Neural cell (in vitro differentiated cells): Measurements from ENCODE around the gene USP34. TPM values are rescaled to one million over a fixed set of nuclear protein-coding genes. Genes with fewer than 3 reads are reported as not detected.

Experiments
- H2AFZ ChIP-seq: fragments of 200-600, 300-800 bp; sonication (generic), shearing (Covaris generic); 2 replicates; pipeline ENCODE4 v1.6.0; 2014; ENCODE audit warnings: low read depth, mild to moderate bottlenecking, antibody characterized with exemption, low read length, moderate library complexity
- H3F3A ChIP-seq: fragments of 200-600 bp; shearing (Covaris generic); 2 replicates; pipeline ENCODE4 v1.6.1; 2016; ENCODE audit warnings: mild to moderate bottlenecking, moderate library complexity, mixed read lengths, antibody characterized with exemption, low read length; ENCODE audit not compliant: insufficient read depth, poor library complexity, severe bottlenecking
- H3K27ac ChIP-seq: fragments of 200-600, 300-800 bp; sonication (generic), shearing (Covaris generic); 2 replicates; pipeline ENCODE4 v1.5.1; 2014; ENCODE audit warnings: mild to moderate bottlenecking, low read length, moderate library complexity
- H3K27me3 ChIP-seq: fragments of 300-800, 200-600 bp; sonication (generic), shearing (Covaris generic); 2 replicates; pipeline ENCODE4 v1.6.0; 2014; ENCODE audit warnings: mild to moderate bottlenecking, low read depth, low read length, moderate library complexity; ENCODE audit not compliant: insufficient read depth
- H3K36me3 ChIP-seq: fragments of 300-800, 200-600 bp; sonication (generic), shearing (Covaris generic); 2 replicates; pipeline ENCODE4 v1.5.1; 2014; ENCODE audit warnings: mild to moderate bottlenecking, antibody characterized with exemption, low read length, moderate library complexity; ENCODE audit not compliant: insufficient read depth
- H3K4me2 ChIP-seq: fragments of 300-800, 200-600 bp; sonication (generic), shearing (Covaris generic); 2 replicates; pipeline ENCODE4 v1.6.0; 2014; ENCODE audit warnings: mild to moderate bottlenecking, low read length
- H3K4me3 ChIP-seq: fragments of 300-800, 200-600 bp; sonication (generic), shearing (Covaris generic); 2 replicates; pipeline ENCODE4 v1.5.1; 2014; ENCODE audit warnings: mild to moderate bottlenecking, low read length, moderate library complexity
- H3K79me2 ChIP-seq: fragments of 200-600 bp; shearing (Covaris generic); replicated peaks from 2 replicates; pipeline ENCODE4 v1.6.0; 2014; ENCODE audit warnings: mild to moderate bottlenecking, low read length, moderate library complexity; ENCODE audit not compliant: insufficient read depth
- H3K9ac ChIP-seq: fragments of 300-800, 200-600 bp; sonication (generic), shearing (Covaris generic); 2 replicates; pipeline ENCODE4 v1.6.1; 2016; ENCODE audit warnings: mild to moderate bottlenecking, low read length, mixed read lengths
- H3K9me2 ChIP-seq: fragments of 200-600 bp; shearing (Covaris generic); 2 replicates; pipeline ENCODE4 v1.6.1; 2016; ENCODE audit warnings: mild to moderate bottlenecking, low read length, mixed read lengths; ENCODE audit not compliant: insufficient read depth
- H3K9me3 ChIP-seq: fragments of 200-600, 300-800 bp; sonication (generic), shearing (Covaris generic); 2 replicates; pipeline ENCODE4 v1.6.1; 2016; ENCODE audit warnings: mild to moderate bottlenecking, mixed run types, low read length, moderate library complexity, mixed read lengths
- H4K20me1 ChIP-seq: fragments of 200-600 bp; shearing (Covaris generic); 2 replicates; pipeline ENCODE4 v1.6.1; 2016; ENCODE audit warnings: mild to moderate bottlenecking, mixed run types; ENCODE audit not compliant: insufficient read depth
- EP300 ChIP-seq: fragments of 450-650 bp; conservative IDR thresholded peaks from 2 replicates; pipeline ENCODE4 v1.6.1; 2014; ENCODE audit warnings: antibody characterized with exemption, mild to moderate bottlenecking, moderate library complexity; ENCODE audit not compliant: poor library complexity, severe bottlenecking
- EZH2 ChIP-seq: fragments of 200-600, 300-800 bp; shearing (Covaris generic), sonication (generic); IDR thresholded peaks from 2 replicates; pipeline ENCODE4 v1.6.1; 2014; ENCODE audit warnings: antibody characterized with exemption, low read length, borderline replicate concordance, mild to moderate bottlenecking; ENCODE audit not compliant: insufficient read depth, poor library complexity, severe bottlenecking
- MXI1 ChIP-seq: fragments of 450-650 bp; conservative IDR thresholded peaks from 2 replicates; pipeline ENCODE4 v1.6.1; 2014; ENCODE audit warnings: antibody characterized with exemption, mild to moderate bottlenecking; ENCODE audit not compliant: poor library complexity, severe bottlenecking
- POLR2AphosphoS5 ChIP-seq: IDR thresholded peaks from 2 replicates; pipeline ENCODE4 v1.6.1; 2012
- RAD21 ChIP-seq: fragments of 450-650 bp; conservative IDR thresholded peaks from 2 replicates; pipeline ENCODE4 v1.6.1; 2014; ENCODE audit warnings: antibody characterized with exemption, mild to moderate bottlenecking, moderate library complexity
- SMC3 ChIP-seq: fragments of 450-650 bp; conservative IDR thresholded peaks from 2 replicates; pipeline ENCODE4 v1.6.1; 2014; ENCODE audit warnings: antibody characterized with exemption, mild to moderate bottlenecking, moderate library complexity; ENCODE audit not compliant: poor library complexity
- TAF1 ChIP-seq: IDR thresholded peaks from 2 replicates; pipeline ENCODE4 v1.6.1; 2012; ENCODE audit warnings: low read depth
- polyA plus RNA-seq: library from polyadenylated mRNA; depleted of rRNA; stranded (reverse); fragments of >200 nt; gene quantifications from 2 replicates; pipeline ENCODE4 v1.2.3, GENCODE V29; 2014
- TF ChIP-seq, protein P1 (sequence below): fragments of 450-650 bp; IDR thresholded peaks from 2 replicates; pipeline ENCODE4 v1.5.1; 2014; ENCODE audit warnings: antibody characterized with exemption, mild to moderate bottlenecking, moderate library complexity; ENCODE audit not compliant: poor library complexity, severe bottlenecking
- TF ChIP-seq, protein P2 (sequence below): IDR thresholded peaks from 2 replicates; pipeline ENCODE4 v1.6.1; 2012; ENCODE audit warnings: borderline replicate concordance

The USP34 gene
- polyA plus RNA-seq, 1 donor from 2014 or later, result 87.9 TPM

DNA sequence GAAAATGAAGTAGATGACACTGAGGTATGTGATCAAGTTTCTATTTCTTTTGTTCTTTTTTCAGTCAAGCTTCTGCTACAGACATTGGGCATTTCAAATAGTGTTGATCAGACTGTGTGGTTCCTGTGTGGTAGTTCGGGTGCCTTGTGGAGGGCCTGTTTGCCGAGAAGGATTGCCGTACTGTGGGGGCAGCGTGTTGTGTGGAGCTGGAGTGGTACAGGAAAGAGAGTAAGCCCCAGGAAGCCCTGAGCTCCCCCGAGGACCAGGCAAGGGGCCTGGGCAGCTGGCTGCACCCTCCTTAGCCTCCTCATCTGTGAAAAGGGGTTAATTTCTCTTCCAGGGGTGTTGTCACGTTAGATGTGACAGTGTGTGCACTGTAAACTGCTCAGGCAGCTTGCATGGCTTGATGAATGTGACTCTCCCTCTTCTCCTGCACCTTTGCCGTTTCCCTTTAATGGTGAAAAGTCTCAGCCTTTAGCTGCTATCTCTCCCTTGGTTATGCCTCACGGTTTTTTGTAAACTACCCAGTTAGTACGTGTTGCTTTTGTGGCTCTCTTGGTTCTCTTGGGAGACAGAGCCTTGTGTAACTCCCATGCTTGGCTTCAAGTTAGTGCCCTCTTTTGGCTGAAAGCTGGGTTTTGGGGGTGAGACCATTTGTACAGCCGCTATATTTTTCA lies 289.4 kb downstream of the USP34 start:
- H3K27ac ChIP-seq, result no peak overlapping the region
- H3K27me3 ChIP-seq, result no peaks in the 10 kb centered on the region
- H3K9ac ChIP-seq, result no peak overlapping the region
- no peaks in the 10 kb centered on the region for H4K20me1 ChIP-seq
- H3K9me3 ChIP-seq, result no peaks in the 10 kb centered on the region
- peak overlapping the region; percentile 7 for H3K4me3 ChIP-seq
- H3K79me2 ChIP-seq, result no peaks in the 10 kb centered on the region
- no peak overlapping the region for H3K4me2 ChIP-seq
- no peaks in the 10 kb centered on the region for H3K9me2 ChIP-seq
- no peaks in the 10 kb centered on the region for H3F3A ChIP-seq
- no peak overlapping the region for H2AFZ ChIP-seq
- H3K36me3 ChIP-seq, result peaks cover 12% of the 10 kb centered on the region
- TF ChIP-seq, protein P1, sequence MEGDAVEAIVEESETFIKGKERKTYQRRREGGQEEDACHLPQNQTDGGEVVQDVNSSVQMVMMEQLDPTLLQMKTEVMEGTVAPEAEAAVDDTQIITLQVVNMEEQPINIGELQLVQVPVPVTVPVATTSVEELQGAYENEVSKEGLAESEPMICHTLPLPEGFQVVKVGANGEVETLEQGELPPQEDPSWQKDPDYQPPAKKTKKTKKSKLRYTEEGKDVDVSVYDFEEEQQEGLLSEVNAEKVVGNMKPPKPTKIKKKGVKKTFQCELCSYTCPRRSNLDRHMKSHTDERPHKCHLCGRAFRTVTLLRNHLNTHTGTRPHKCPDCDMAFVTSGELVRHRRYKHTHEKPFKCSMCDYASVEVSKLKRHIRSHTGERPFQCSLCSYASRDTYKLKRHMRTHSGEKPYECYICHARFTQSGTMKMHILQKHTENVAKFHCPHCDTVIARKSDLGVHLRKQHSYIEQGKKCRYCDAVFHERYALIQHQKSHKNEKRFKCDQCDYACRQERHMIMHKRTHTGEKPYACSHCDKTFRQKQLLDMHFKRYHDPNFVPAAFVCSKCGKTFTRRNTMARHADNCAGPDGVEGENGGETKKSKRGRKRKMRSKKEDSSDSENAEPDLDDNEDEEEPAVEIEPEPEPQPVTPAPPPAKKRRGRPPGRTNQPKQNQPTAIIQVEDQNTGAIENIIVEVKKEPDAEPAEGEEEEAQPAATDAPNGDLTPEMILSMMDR, result no peak
- TF ChIP-seq SMC3, result no peak
- no peak for TF ChIP-seq MXI1
- no peak for TF ChIP-seq RAD21
- TF ChIP-seq POLR2AphosphoS5, result no peak
- no peak for TF ChIP-seq TAF1
- TF ChIP-seq, protein P2, sequence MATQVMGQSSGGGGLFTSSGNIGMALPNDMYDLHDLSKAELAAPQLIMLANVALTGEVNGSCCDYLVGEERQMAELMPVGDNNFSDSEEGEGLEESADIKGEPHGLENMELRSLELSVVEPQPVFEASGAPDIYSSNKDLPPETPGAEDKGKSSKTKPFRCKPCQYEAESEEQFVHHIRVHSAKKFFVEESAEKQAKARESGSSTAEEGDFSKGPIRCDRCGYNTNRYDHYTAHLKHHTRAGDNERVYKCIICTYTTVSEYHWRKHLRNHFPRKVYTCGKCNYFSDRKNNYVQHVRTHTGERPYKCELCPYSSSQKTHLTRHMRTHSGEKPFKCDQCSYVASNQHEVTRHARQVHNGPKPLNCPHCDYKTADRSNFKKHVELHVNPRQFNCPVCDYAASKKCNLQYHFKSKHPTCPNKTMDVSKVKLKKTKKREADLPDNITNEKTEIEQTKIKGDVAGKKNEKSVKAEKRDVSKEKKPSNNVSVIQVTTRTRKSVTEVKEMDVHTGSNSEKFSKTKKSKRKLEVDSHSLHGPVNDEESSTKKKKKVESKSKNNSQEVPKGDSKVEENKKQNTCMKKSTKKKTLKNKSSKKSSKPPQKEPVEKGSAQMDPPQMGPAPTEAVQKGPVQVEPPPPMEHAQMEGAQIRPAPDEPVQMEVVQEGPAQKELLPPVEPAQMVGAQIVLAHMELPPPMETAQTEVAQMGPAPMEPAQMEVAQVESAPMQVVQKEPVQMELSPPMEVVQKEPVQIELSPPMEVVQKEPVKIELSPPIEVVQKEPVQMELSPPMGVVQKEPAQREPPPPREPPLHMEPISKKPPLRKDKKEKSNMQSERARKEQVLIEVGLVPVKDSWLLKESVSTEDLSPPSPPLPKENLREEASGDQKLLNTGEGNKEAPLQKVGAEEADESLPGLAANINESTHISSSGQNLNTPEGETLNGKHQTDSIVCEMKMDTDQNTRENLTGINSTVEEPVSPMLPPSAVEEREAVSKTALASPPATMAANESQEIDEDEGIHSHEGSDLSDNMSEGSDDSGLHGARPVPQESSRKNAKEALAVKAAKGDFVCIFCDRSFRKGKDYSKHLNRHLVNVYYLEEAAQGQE, result no peak
- no peak for TF ChIP-seq EZH2
- TF ChIP-seq EP300, result no peak

DNA sequence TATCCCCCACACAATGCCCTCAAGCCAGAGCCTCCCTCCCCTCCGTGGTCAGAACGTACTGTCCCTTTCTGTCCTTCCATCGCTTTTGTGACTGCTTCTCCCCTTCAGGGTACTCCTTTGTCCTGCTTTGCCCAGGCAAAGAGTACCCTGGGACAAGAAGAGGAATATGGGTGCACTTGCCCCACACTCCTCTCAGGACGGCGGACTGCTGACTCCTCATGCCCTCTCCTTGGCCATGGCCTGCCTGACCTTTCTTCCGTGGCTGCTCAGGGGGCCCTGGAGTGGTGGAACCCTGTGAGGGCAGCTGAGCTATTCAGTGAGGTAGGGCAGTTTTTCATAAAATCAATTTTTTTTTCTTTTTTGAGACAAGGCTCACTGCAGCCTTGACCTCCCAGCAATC lies 290.2 kb downstream of the USP34 start:
- Histone ChIP-seq H3F3A (no peaks in the 10 kb centered on the region), H3K79me2 (no peaks in the 10 kb centered on the region), H3K36me3 (peaks cover 9% of the 10 kb centered on the region), H2AFZ (no peak overlapping the region), H3K4me3 (peak overlapping the region; percentile 33), H3K27ac (no peak overlapping the region), H3K4me2 (no peak overlapping the region), H3K27me3 (no peaks in the 10 kb centered on the region), H4K20me1 (no peaks in the 10 kb centered on the region), H3K9me3 (no peaks in the 10 kb centered on the region), H3K9me2 (no peaks in the 10 kb centered on the region), H3K9ac (no peak overlapping the region)
- TF ChIP-seq RAD21 (no peak), EP300 (no peak), EZH2 (no peak), POLR2AphosphoS5 (no peak), SMC3 (no peak)
- TF ChIP-seq, protein P2, result no peak
- TF ChIP-seq, protein P1, result no peak
